Esophagus squamous epithelium (tissue), 4 donors: ENCODE measurements around the gene TANC1.

ENCODE experiments used
- CTCF ChIP-seq, 6 experiments: fragments of 450-650 bp in 4 of 6; fragments of 200-600 bp in 2 of 6; sonication (generic) in 2 of 6; IDR thresholded peaks; one replicate each; pipeline ENCODE4 v1.5.1; 2016 to 2019; ENCODE audit warnings: antibody characterized with exemption in 6 of 6, mild to moderate bottlenecking in 4 of 6, moderate library complexity in 4 of 6
- POLR2A ChIP-seq, 4 donors: fragments of 450-650 bp; IDR thresholded peaks; one replicate each; pipeline ENCODE4 v1.6.1; 2017; ENCODE audit warnings: antibody characterized with exemption in 4 of 4, mild to moderate bottlenecking in 4 of 4, moderate library complexity in 3 of 4

- no peak for TF ChIP-seq CTCF (IDR thresholded peaks at IDR 0.05)
- no peak for TF ChIP-seq POLR2A (IDR thresholded peaks at IDR 0.05)
Measured at GRCh38 chr2:159229476-159230144, 261.2 kb downstream of the TANC1 start.
